ENCODE data around the gene FKBP15.

DNA sequence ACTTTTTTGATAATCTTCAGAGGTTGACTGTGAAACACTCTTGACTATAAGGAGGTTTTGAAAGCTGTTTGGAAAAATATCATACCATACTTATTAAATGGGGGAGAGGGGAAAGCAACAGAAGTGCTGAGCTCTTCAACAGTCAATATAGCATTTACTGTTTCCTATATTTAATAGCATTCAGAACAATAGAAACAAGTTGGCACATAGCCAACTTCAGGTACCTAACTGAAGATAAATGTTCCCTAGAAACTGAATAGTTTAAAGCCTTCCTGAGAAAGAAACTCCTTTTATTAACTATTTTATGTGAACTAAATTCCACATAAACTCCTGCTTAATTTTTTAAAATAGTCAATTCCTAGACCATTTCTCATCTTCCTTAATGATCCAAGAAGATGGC is 26.6 kb upstream of the FKBP15 start:
- TF ChIP-seq, protein P1, sequence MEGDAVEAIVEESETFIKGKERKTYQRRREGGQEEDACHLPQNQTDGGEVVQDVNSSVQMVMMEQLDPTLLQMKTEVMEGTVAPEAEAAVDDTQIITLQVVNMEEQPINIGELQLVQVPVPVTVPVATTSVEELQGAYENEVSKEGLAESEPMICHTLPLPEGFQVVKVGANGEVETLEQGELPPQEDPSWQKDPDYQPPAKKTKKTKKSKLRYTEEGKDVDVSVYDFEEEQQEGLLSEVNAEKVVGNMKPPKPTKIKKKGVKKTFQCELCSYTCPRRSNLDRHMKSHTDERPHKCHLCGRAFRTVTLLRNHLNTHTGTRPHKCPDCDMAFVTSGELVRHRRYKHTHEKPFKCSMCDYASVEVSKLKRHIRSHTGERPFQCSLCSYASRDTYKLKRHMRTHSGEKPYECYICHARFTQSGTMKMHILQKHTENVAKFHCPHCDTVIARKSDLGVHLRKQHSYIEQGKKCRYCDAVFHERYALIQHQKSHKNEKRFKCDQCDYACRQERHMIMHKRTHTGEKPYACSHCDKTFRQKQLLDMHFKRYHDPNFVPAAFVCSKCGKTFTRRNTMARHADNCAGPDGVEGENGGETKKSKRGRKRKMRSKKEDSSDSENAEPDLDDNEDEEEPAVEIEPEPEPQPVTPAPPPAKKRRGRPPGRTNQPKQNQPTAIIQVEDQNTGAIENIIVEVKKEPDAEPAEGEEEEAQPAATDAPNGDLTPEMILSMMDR (conservative IDR thresholded peaks at IDR 0.05; ENCODE audit: low read depth, low read length) = no peak
- TF ChIP-seq EZH2 (IDR thresholded peaks at IDR 0.05; ENCODE audit: borderline replicate concordance, low read depth, low read length, poor library complexity, severe bottlenecking) = no peak

Measured in A673 (cell line).